GM23248 (cell line): ENCODE results near the gene POR.

Experiments
- EZH2 ChIP-seq: fragments of 200-600 bp; sonication (generic); IDR thresholded peaks from 2 replicates; pipeline ENCODE4 v1.6.1; 2018; ENCODE audit warnings: antibody characterized with exemption, mild to moderate bottlenecking; ENCODE audit not compliant: insufficient read depth, poor library complexity, severe bottlenecking
- EZH2phosphoT487 ChIP-seq: fragments of 200-600 bp; sonication (generic); IDR thresholded peaks from 2 replicates; pipeline ENCODE4 v1.6.1; 2018; ENCODE audit warnings: antibody characterized with exemption, moderate library complexity, mild to moderate bottlenecking, low read depth; ENCODE audit not compliant: insufficient read depth

DNA sequence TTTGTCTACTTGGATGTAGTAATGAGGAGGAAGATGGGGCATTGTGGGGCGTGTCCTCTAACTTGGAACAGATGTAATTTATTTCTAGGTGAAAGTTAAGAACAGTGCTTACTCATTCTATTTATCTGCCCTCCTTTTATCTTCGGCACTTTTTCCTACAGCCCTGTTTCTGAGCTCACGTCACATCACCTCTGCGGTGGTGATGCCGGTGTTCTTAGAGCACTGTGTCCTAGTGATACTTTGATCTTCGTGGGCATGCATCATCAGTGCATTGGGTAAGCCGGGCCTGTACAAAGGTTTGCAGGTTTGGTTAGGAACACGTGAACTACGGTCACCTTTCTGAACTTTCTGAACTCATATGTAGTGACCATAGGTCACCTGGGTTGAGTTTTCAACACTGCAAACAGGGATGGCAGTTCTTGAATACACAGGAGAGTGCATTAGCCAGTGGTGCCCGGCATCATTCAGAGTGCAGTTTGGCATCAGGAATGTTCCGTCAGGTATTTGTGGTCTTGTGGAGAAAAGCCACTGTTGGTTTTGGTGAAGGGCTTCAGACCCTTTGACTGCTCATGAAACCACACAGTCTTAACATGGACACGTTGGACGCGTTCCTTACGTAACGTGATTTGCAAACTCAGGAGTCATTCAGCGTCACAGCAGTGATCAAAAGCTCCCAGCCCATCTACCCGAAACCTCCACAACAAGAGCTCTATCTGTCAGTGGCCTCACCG, 5.6 kb downstream of the POR start:
- TF ChIP-seq EZH2 (no peak), EZH2phosphoT487 (no peak)
